ENCODE results near the gene EIF5A. TPM values are rescaled to one million over a fixed set of nuclear protein-coding genes. Genes with fewer than 3 reads are reported as not detected.

Gene EIF5A
- total and polyA plus RNA-seq, 12 donors = 110 to 666 (median 342) TPM

GRCh38 chr17:7347630-7348477 lies 40.4 kb downstream of the EIF5A start:
- no peak for TF ChIP-seq POLR2A (IDR thresholded peaks at IDR 0.05)
- no peak for TF ChIP-seq CTCF (IDR thresholded peaks at IDR 0.05)
- Histone ChIP-seq H3K27me3 (no peaks in the 10 kb centered on the region), H3K9me3 (replicated peaks in 1 of 3) (no peaks in the 10 kb centered on the region), H3K36me3 (replicated peaks in 1 of 2) (no peaks in the 10 kb centered on the region), H3K4me3 (no peak overlapping the region), H3K4me1 (replicated peaks in 1 of 2) (peaks cover 20 to 42% of the 10 kb centered on the region in 2 donors), H3K27ac (peak overlapping the region in 1 of 5 donors; percentile 60)
- DNase-seq = peak in 4 of 7 donors; percentile 44 to 64 (median 52)
- WGBS, 4 donors = 36 to 66% (median 60%) methylated on average over 10 to 19 of the region's 19 CpGs
- intact Hi-C loops (cut with DNase I) = no loop called here

- 71 to 90% (median 80%) methylated on average over 19 of the region's 19 CpGs for WGBS, 4 donors
- Histone ChIP-seq H3K4me3 (no peak overlapping the region), H3K27ac (peak overlapping the region in 2 of 5 donors; percentile 29 to 95), H3K4me1 (replicated peaks in 1 of 2) (peaks cover 21 to 45% of the 10 kb centered on the region in 2 donors), H3K9me3 (replicated peaks in 1 of 3) (no peaks in the 10 kb centered on the region), H3K27me3 (no peaks in the 10 kb centered on the region), H3K36me3 (replicated peaks in 1 of 2) (no peaks in the 10 kb centered on the region)
- DNase-seq = peak in 2 of 7 donors; percentile 31 to 51
- intact Hi-C loops (cut with DNase I) = no loop called here
- TF ChIP-seq CTCF (IDR thresholded peaks at IDR 0.05) = no peak
- peak in 1 of 2 donors; percentile 3 for TF ChIP-seq POLR2A (IDR thresholded peaks at IDR 0.05)
Measured at GRCh38 chr17:7348478-7349242, 41.2 kb downstream of the EIF5A start.

- Histone ChIP-seq H3K27me3 (no peaks in the 10 kb centered on the region), H3K27ac (peak within 1 kb of the TSS; percentile 95 to 99 (median 98)), H3K4me3 (peak within 1 kb of the TSS in 3 of 4 donors; percentile 47 to 78 (median 68)), H3K36me3 (replicated peaks in 1 of 2) (no peaks in the 10 kb centered on the region), H3K4me1 (replicated peaks in 1 of 2) (peaks cover 21 to 39% of the 10 kb centered on the region in 2 donors), H3K9me3 (replicated peaks in 1 of 3) (no peaks in the 10 kb centered on the region)
- peak; percentile 90 to 94 (median 92) for DNase-seq
- intact Hi-C loops (cut with DNase I) = loop anchor here (10.0 kb wide), 2 partner anchors 203 to 213 kb away; partner anchors contain the start of genes SENP3 (in 1 of the 2) and TNFSF13 (in 1 of the 2)
- TF ChIP-seq CTCF (IDR thresholded peaks at IDR 0.05) = peak in 2 of 6 experiments; percentile 17 to 47
- peak in 1 of 2 donors; percentile 82 for TF ChIP-seq POLR2A (IDR thresholded peaks at IDR 0.05)
- WGBS, 4 donors = 0 to 2% (median 1%) methylated on average over 5 to 91 of the region's 91 CpGs
Measured at GRCh38 chr17:7351665-7352502, 44.5 kb downstream of the EIF5A start, which contains the start of gene KCTD11. Gene KCTD11 (plus strand): TSS chr17:7352162.

All from adrenal gland (tissue), 12 donors.